Astrocyte (in vitro differentiated cells and primary cell): ENCODE data around the gene C16orf46. TPM values are rescaled to one million over a fixed set of nuclear protein-coding genes. Genes with fewer than 3 reads are reported as not detected.
"Not testable (repeated sequence)": the region's sequence is repeated elsewhere in the genome, so short reads cannot be mapped to it uniquely, and the experiment has no call there.

Experiments
- DNase-seq: peaks from one replicate; pipeline ENCODE4 v3.0.0-alpha.2; 2010; ENCODE audit warnings: low read depth
- FAIRE-seq: peaks from 2 replicates; lab custom pipeline; 2011; peaks lifted over from hg19 to GRCh38; lab: Jason Lieb, UNC
- H2AFZ ChIP-seq: 2 replicates; pipeline ENCODE4 v1.6.0; 2012; ENCODE audit warnings: low read depth, low read length, inconsistent platforms
- H3K27ac ChIP-seq: 2 replicates; pipeline ENCODE4 v1.5.1; 2011; ENCODE audit warnings: low read depth, low read length, inconsistent platforms
- H3K27me3 ChIP-seq: 2 replicates; pipeline ENCODE4 v1.6.0; 2011; ENCODE audit warnings: low read length, inconsistent platforms; ENCODE audit not compliant: insufficient read depth
- H3K36me3 ChIP-seq: 2 replicates; pipeline ENCODE4 v1.5.1; 2011; ENCODE audit warnings: low read length, inconsistent platforms; ENCODE audit not compliant: insufficient read depth
- H3K4me1 ChIP-seq: 2 replicates; pipeline ENCODE4 v1.5.1; 2011; ENCODE audit warnings: low read length, inconsistent platforms; ENCODE audit not compliant: insufficient read depth
- H3K4me2 ChIP-seq: 2 replicates; pipeline ENCODE4 v1.6.0; 2012; ENCODE audit warnings: low read length, inconsistent platforms
- H3K4me3 ChIP-seq: 2 replicates; pipeline ENCODE4 v1.5.1; 2011; ENCODE audit warnings: low read depth, mild to moderate bottlenecking, low read length, inconsistent platforms; ENCODE audit not compliant: insufficient read depth
- H3K79me2 ChIP-seq: 2 replicates; pipeline ENCODE4 v1.6.0; 2012; ENCODE audit warnings: mild to moderate bottlenecking, low read length, inconsistent platforms; ENCODE audit not compliant: insufficient read depth
- H3K9ac ChIP-seq: 2 replicates; pipeline ENCODE4 v1.6.0; 2012; ENCODE audit warnings: mild to moderate bottlenecking, low read length, inconsistent platforms
- H3K9me3 ChIP-seq: 2 replicates; pipeline ENCODE4 v1.5.1; 2012; ENCODE audit warnings: low read depth, mild to moderate bottlenecking, low read length, inconsistent platforms; ENCODE audit not compliant: insufficient read depth
- H4K20me1 ChIP-seq: 2 replicates; pipeline ENCODE4 v1.6.0; 2012; ENCODE audit warnings: low read length, inconsistent platforms; ENCODE audit not compliant: insufficient read depth
- H3K27ac Mint-ChIP-seq: one replicate; pipeline ENCODE4 v1.8.0; 2021; ENCODE audit warnings: mild to moderate bottlenecking, mixed read lengths; ENCODE audit not compliant: unreplicated experiment
- H3K27me3 Mint-ChIP-seq: one replicate; pipeline ENCODE4 v1.8.0; 2021; ENCODE audit warnings: low read depth, mixed read lengths; ENCODE audit not compliant: unreplicated experiment
- H3K36me3 Mint-ChIP-seq: one replicate; pipeline ENCODE4 v1.8.0; 2021; ENCODE audit warnings: low read depth, mixed read lengths; ENCODE audit not compliant: unreplicated experiment
- H3K4me1 Mint-ChIP-seq: one replicate; pipeline ENCODE4 v1.8.0; 2021; ENCODE audit warnings: low read depth, mixed read lengths; ENCODE audit not compliant: unreplicated experiment
- H3K4me3 Mint-ChIP-seq: one replicate; pipeline ENCODE4 v1.8.0; 2021; ENCODE audit warnings: mild to moderate bottlenecking, moderate library complexity, mixed read lengths; ENCODE audit not compliant: unreplicated experiment
- H3K9me3 Mint-ChIP-seq: one replicate; pipeline ENCODE4 v1.8.0; 2021; ENCODE audit warnings: mild to moderate bottlenecking, mixed read lengths; ENCODE audit not compliant: unreplicated experiment
- EZH2 ChIP-seq: IDR thresholded peaks from 2 replicates; pipeline ENCODE4 v1.6.1; 2012; ENCODE audit warnings: mild to moderate bottlenecking, low read length, inconsistent platforms; ENCODE audit not compliant: insufficient read depth
- total RNA-seq: library from RNA; stranded (reverse); gene quantifications from 2 replicates; pipeline ENCODE4 v1.2.1, GENCODE V29; 2021
- TF ChIP-seq, protein P1 (sequence below): IDR thresholded peaks from 2 replicates; pipeline ENCODE4 v1.5.1; 2011; ENCODE audit warnings: low read depth, mild to moderate bottlenecking, inconsistent platforms, low read length, moderate library complexity; ENCODE audit not compliant: insufficient read depth

The C16orf46 gene
- total RNA-seq, 1 donor from 2014 or later: 1.8 TPM

DNA sequence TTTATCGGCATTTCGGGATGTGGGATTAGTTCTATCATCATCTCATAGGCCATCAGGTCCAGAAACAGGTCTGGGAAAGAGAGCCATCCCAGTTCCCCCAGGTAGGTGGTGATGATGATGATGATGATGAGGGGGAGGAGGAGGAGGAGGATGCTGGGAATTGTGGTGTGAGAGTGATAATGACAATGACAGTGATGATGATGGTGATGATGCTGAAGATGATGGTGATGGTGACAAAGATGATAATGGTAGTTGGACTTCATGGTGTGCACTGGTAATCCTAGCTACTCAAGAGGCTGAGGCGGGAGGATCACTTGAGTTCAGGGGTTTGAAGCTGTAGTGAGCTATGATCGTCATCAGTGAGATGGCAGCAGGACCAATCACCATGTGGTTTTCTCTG lies 35.4 kb upstream of the C16orf46 start:
- Histone ChIP-seq H3K9ac (no peak overlapping the region), H3K4me2 (no peak overlapping the region), H3K9me3 (no peaks in the 10 kb centered on the region), H2AFZ (no peak overlapping the region), H3K79me2 (no peaks in the 10 kb centered on the region), H3K36me3 (no peaks in the 10 kb centered on the region), H3K27ac (no peak overlapping the region), H3K27me3 (no peaks in the 10 kb centered on the region), H4K20me1 (no peaks in the 10 kb centered on the region), H3K4me3 (no peak overlapping the region), H3K4me1 (no peaks in the 10 kb centered on the region)
- Mint-ChIP-seq H3K4me3 (no peak overlapping the region), H3K27me3 (peaks cover 7% of the 10 kb centered on the region), H3K9me3 (no peaks in the 10 kb centered on the region), H3K4me1 (no peaks in the 10 kb centered on the region), H3K27ac (no peak overlapping the region), H3K36me3 (no peaks in the 10 kb centered on the region)
- no peak for FAIRE-seq
- no peak for DNase-seq
- TF ChIP-seq EZH2: no peak
- TF ChIP-seq, protein P1, sequence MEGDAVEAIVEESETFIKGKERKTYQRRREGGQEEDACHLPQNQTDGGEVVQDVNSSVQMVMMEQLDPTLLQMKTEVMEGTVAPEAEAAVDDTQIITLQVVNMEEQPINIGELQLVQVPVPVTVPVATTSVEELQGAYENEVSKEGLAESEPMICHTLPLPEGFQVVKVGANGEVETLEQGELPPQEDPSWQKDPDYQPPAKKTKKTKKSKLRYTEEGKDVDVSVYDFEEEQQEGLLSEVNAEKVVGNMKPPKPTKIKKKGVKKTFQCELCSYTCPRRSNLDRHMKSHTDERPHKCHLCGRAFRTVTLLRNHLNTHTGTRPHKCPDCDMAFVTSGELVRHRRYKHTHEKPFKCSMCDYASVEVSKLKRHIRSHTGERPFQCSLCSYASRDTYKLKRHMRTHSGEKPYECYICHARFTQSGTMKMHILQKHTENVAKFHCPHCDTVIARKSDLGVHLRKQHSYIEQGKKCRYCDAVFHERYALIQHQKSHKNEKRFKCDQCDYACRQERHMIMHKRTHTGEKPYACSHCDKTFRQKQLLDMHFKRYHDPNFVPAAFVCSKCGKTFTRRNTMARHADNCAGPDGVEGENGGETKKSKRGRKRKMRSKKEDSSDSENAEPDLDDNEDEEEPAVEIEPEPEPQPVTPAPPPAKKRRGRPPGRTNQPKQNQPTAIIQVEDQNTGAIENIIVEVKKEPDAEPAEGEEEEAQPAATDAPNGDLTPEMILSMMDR: no peak

DNA sequence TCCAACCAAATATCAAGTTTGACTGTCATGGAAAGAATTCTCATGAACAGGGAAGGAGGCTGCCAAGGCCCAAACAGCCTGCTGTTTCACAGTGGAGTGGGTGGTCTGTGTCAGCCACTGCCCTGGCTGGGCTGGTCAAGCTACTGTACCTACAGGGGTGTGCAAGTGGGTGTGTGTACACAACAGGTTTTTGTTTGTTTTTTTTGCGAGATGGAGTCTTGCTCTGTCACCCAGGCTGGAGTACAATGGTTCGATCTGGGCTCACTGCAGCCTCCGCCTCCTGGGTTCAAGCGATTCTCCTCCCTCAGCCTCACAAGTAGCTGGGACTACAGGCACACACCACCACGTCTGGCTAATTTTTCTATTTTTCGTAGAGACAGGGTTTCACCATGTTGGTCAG lies 32.2 kb upstream of the C16orf46 start:
- not testable (repeated sequence) for H3K27me3 Mint-ChIP-seq, H3K9ac ChIP-seq, H3K27ac Mint-ChIP-seq, H3K4me3 ChIP-seq, H3K4me2 ChIP-seq, H3K36me3 ChIP-seq, DNase-seq, H3K9me3 ChIP-seq, FAIRE-seq, H3K27ac ChIP-seq, H2AFZ ChIP-seq, H3K9me3 Mint-ChIP-seq, H4K20me1 ChIP-seq, H3K4me1 Mint-ChIP-seq, H3K79me2 ChIP-seq, H3K4me3 Mint-ChIP-seq, H3K27me3 ChIP-seq, H3K4me1 ChIP-seq, H3K36me3 Mint-ChIP-seq

GRCh38 chr16:81107511-81107910 lies 30.5 kb upstream of the C16orf46 start:
- H3K36me3 ChIP-seq: no peaks in the 10 kb centered on the region

More at GRCh38 chr16:81107511-81107910, 30.5 kb upstream of the C16orf46 start:
- DNase-seq (no peak), FAIRE-seq (no peak)
- no peak overlapping the region for H3K4me3 Mint-ChIP-seq
- TF ChIP-seq, protein P1: no peak
- TF ChIP-seq EZH2: no peak
- no peak overlapping the region for H3K4me2 ChIP-seq
- no peak overlapping the region for H3K27ac ChIP-seq
- no peaks in the 10 kb centered on the region for H3K79me2 ChIP-seq
- no peaks in the 10 kb centered on the region for H3K4me1 Mint-ChIP-seq
- H3K27ac Mint-ChIP-seq: no peak overlapping the region
- no peaks in the 10 kb centered on the region for H3K9me3 ChIP-seq
- no peak overlapping the region for H2AFZ ChIP-seq
- no peaks in the 10 kb centered on the region for H3K27me3 ChIP-seq
- no peak overlapping the region for H3K4me3 ChIP-seq
- no peaks in the 10 kb centered on the region for H3K4me1 ChIP-seq
- no peak overlapping the region for H3K9ac ChIP-seq
- no peaks in the 10 kb centered on the region for H3K36me3 Mint-ChIP-seq
- H3K27me3 Mint-ChIP-seq: no peaks in the 10 kb centered on the region
- no peaks in the 10 kb centered on the region for H3K9me3 Mint-ChIP-seq
- H4K20me1 ChIP-seq: no peaks in the 10 kb centered on the region
